Thyroid gland (tissue), 4 donors: ENCODE results near the gene GPR156. TPM values are rescaled to one million over a fixed set of nuclear protein-coding genes. Genes with fewer than 3 reads are reported as not detected.
"Not testable (repeated sequence)": the region's sequence is repeated elsewhere in the genome, so short reads cannot be mapped to it uniquely, and the experiment has no call there.

Experiments
- DNase-seq, 2 donors: peaks; one replicate each; pipeline ENCODE4 v3.0.0-alpha.2; 2019
- H3K27ac ChIP-seq, 3 donors: fragments of 200-600 bp; sonication (generic); 1 replicate in 2 of 3; 2 replicates in 1 of 3; pipeline ENCODE4 v1.5.1; 2016 to 2019; ENCODE audit warnings: mild to moderate bottlenecking in 1 of 3, moderate library complexity in 1 of 3
- H3K27me3 ChIP-seq: fragments of 200-600 bp; sonication (generic); one replicate; pipeline ENCODE4 v1.5.1; 2019
- H3K36me3 ChIP-seq, 2 donors: fragments of 200-600 bp; sonication (generic); one replicate each; pipeline ENCODE4 v1.5.1; 2016 to 2019
- H3K4me1 ChIP-seq, 2 donors: fragments of 200-600 bp; sonication (generic); one replicate each; pipeline ENCODE4 v1.5.1; 2017 to 2019
- H3K4me3 ChIP-seq, 3 donors: fragments of 200-600 bp; sonication (generic); replicated peaks in 1 of 3; 1 replicate in 2 of 3; 2 replicates in 1 of 3; pipeline ENCODE4 v1.5.1; 2016; ENCODE audit warnings: mild to moderate bottlenecking in 1 of 3
- H3K9me3 ChIP-seq: fragments of 200-600 bp; sonication (generic); one replicate; pipeline ENCODE4 v1.5.1; 2017
- CTCF ChIP-seq, 6 experiments: fragments of 200-600 bp in 3 of 6; fragments of 450-650 bp in 3 of 6; sonication (generic) in 3 of 6; IDR thresholded peaks; one replicate each; pipeline ENCODE4 v1.5.1; 2016 to 2019; ENCODE audit warnings: antibody characterized with exemption in 6 of 6, mild to moderate bottlenecking in 2 of 6, inconsistent platforms in 1 of 6, moderate library complexity in 1 of 6
- POLR2A ChIP-seq, 2 donors: fragments of 450-650 bp; IDR thresholded peaks; one replicate each; pipeline ENCODE4 v1.6.1; 2017; ENCODE audit warnings: antibody characterized with exemption in 2 of 2, mild to moderate bottlenecking in 2 of 2, moderate library complexity in 1 of 2
- WGBS, 2 donors: methylation state at CpG; one replicate each; pipeline ENCODE4 v1.1.5; 2017; 5-methylcytosine and 5-hydroxymethylcytosine counted together
- intact Hi-C: fragments of 100-400 bp; cut with DNase I; formaldehyde crosslinking; loops from one replicate; pipeline ENCODE4 v1.15.1; 2023
- total RNA-seq, 4 donors: library from RNA; depleted of rRNA; stranded (reverse); fragments of >200 nt; gene quantifications; one replicate each; pipeline ENCODE4 v1.2.3, GENCODE V29; 2016

GPR156 gene
- total RNA-seq, 4 donors from 2014 or later: not detected

- Histone ChIP-seq H3K9me3 (no peaks in the 10 kb centered on the region), H3K4me3 (no peak overlapping the region), H3K4me1 (no peaks in the 10 kb centered on the region), H3K27ac (no peak overlapping the region), H3K36me3 (no peaks in the 10 kb centered on the region), H3K27me3 (no peaks in the 10 kb centered on the region)
- intact Hi-C loops: no loop called here
- TF ChIP-seq CTCF (IDR thresholded peaks at IDR 0.05) (no peak), POLR2A (IDR thresholded peaks at IDR 0.05) (no peak)
- DNase-seq: no peak
Observed at GRCh38 chr3:120156699-120157098, 128.3 kb downstream of the GPR156 start.

DNA sequence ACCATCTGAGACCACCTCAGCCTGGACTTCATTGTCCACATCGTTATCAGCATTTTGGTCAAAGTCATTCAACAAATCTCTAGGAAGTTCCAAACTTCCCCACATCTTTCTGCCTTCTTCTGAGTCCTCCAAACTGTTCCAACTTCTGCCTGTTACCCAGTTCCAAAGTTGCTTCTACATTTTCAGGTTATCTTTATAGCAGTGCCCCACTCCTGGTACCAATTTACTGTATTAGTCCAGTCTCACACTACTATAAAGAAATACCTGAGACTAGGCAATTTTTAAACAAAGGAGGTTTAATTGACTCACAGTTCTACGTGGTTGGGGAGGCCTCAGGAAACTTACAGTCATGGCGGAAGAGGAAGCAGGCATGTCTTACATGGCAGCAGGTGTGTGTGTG lies 129.3 kb downstream of the GPR156 start:
- DNase-seq, intact Hi-C loops: not testable (repeated sequence)
- WGBS, 2 donors: 67 to 84% methylated on average over 3 of the region's 3 CpGs

DNA sequence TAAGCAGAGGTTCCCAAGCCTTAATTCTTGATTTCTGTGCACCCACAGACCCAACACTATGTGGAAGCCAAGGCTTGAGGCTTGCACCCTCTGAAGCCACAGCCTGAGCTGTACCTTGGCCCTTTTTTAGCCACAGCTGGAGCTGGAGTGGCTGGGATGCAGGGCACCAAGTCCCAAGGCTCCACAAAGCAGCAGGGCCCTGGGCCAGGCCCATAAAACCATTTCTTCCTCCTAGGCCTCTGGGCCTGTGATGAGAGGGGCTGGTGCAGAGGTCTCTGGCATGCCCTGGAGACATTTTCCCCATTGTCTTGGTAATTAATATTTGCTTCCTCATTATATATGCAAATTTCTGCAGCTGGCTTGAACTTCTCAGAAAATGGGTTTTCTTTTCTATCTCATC lies 129.9 kb downstream of the GPR156 start:
- Histone ChIP-seq H3K9me3 (no peaks in the 10 kb centered on the region), H3K36me3 (no peaks in the 10 kb centered on the region), H3K27ac (no peak overlapping the region), H3K27me3 (no peaks in the 10 kb centered on the region), H3K4me1 (no peaks in the 10 kb centered on the region), H3K4me3 (no peak overlapping the region)
- TF ChIP-seq CTCF (IDR thresholded peaks at IDR 0.05): no peak
- TF ChIP-seq POLR2A (IDR thresholded peaks at IDR 0.05): no peak
- DNase-seq: no peak
- intact Hi-C loops: no loop called here

More for the DNA sequence above, 129.3 kb downstream of the GPR156 start:
- not testable (repeated sequence) for H3K4me3 ChIP-seq, H3K27me3 ChIP-seq, H3K27ac ChIP-seq, H3K36me3 ChIP-seq, H3K4me1 ChIP-seq, H3K9me3 ChIP-seq

- no peak for DNase-seq
- no peaks in the 10 kb centered on the region for H3K36me3 ChIP-seq
- H3K9me3 ChIP-seq: no peaks in the 10 kb centered on the region
- no peak overlapping the region for H3K27ac ChIP-seq
- H3K4me3 ChIP-seq: no peak overlapping the region
- H3K27me3 ChIP-seq: no peaks in the 10 kb centered on the region
- TF ChIP-seq POLR2A (IDR thresholded peaks at IDR 0.05) (no peak), CTCF (IDR thresholded peaks at IDR 0.05) (no peak)
- intact Hi-C loops: no loop called here
- WGBS, 2 donors: 42 to 54% methylated on average over 2 of the region's 2 CpGs
- H3K4me1 ChIP-seq: no peaks in the 10 kb centered on the region
Observed at GRCh38 chr3:120153294-120153693, 131.7 kb downstream of the GPR156 start.

DNA sequence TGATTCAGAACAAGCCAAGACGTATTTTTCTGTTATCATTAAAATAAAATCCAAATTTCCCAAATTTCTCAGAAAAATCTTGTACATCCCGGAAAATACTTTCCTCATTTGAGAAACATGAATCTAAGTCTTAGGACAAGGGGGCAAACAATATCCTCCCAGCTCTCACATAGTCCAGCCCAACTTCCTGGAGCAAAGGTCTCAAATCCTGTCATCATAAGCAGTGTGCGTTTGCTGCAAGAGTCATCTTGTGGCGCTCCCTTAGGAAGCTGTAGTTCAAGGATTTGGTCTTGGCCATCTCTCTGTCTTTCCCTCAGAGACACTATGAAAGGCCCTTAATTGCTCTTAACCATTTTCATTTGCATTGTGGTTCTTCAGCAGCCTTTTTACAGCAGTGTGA lies 133.2 kb downstream of the GPR156 start:
- no peak for TF ChIP-seq POLR2A (IDR thresholded peaks at IDR 0.05)
- TF ChIP-seq CTCF (IDR thresholded peaks at IDR 0.05): no peak
- H3K4me3 ChIP-seq: no peak overlapping the region
- intact Hi-C loops: no loop called here
- no peak for DNase-seq
- H3K4me1 ChIP-seq: no peaks in the 10 kb centered on the region
- H3K36me3 ChIP-seq: no peaks in the 10 kb centered on the region
- H3K9me3 ChIP-seq: no peaks in the 10 kb centered on the region
- 69 to 88% methylated on average over 4 of the region's 4 CpGs for WGBS, 2 donors
- no peak overlapping the region for H3K27ac ChIP-seq
- no peaks in the 10 kb centered on the region for H3K27me3 ChIP-seq
